Measurements from ENCODE around the gene GMIP. TPM values are rescaled to one million over a fixed set of nuclear protein-coding genes. Genes with fewer than 3 reads are reported as not detected.

The GMIP gene
- polyA plus RNA-seq, 3 donors = 41.4 to 91.4 (median 75.1) TPM

DNA sequence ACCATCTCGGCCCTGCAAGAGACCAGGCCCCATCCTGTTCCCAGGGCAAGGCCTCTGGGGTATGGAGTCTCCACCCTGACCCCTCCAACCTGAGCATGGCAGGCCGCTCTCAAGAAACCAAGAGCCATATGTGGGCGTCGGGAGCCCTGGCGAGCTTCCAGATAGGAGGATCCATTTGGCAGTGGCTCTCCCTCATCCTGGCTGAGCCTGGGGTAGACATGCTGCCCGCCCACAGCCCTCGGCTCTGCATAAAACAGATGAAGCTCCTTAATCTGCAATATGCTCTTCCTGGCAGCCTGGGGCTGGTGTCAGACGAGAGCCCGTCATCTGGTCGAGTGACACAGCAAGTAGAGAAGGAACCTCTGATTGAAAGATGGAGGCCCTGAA, 13.9 kb upstream of the GMIP start:
- Histone ChIP-seq H3K9ac (ENCODE audit: insufficient read depth, low read length, poor library complexity, severe bottlenecking) (no peak overlapping the region), H3K27me3 (ENCODE audit: control insufficient read depth in 2 of 2, insufficient read depth in 2 of 2, low read length in 2 of 2) (no peaks in the 10 kb centered on the region), H3K4me1 (ENCODE audit: control insufficient read depth in 1 of 2, insufficient read depth in 2 of 2, low read length in 2 of 2) (peaks cover 14 to 15% of the 10 kb centered on the region in 2 donors), H2AFZ (ENCODE audit: insufficient read depth, low read depth, low read length, poor library complexity, severe bottlenecking) (no peak overlapping the region), H3K4me2 (replicated peaks; ENCODE audit: extremely low read depth, low read length, poor library complexity, severe bottlenecking) (no peak overlapping the region), H4K20me1 (ENCODE audit: insufficient read depth, low read length) (peaks cover 12% of the 10 kb centered on the region), H3K36me3 (replicated peaks in 1 of 2; ENCODE audit: control insufficient read depth in 1 of 2, insufficient read depth in 2 of 2, low read length in 2 of 2) (peaks cover 75 to 77% of the 10 kb centered on the region in 2 donors), H3K4me3 (replicated peaks in 1 of 3; ENCODE audit: low read depth in 2 of 3, low read length in 3 of 3) (no peak overlapping the region), H3K9me3 (replicated peaks in 1 of 2; ENCODE audit: control insufficient read depth in 1 of 2, insufficient read depth in 1 of 2, low read length in 2 of 2) (no peaks in the 10 kb centered on the region), H3K27ac (ENCODE audit: low read depth in 1 of 2, low read length in 2 of 2) (no peak overlapping the region), H3K79me2 (ENCODE audit: insufficient read depth, low read length) (peaks cover 39% of the 10 kb centered on the region)
- no peak for DNase-seq
- H3K4me3 Mint-ChIP-seq = no peak overlapping the region
- peaks cover 0 to 10% (median 2%) of the 10 kb centered on the region in 3 donors for H3K27me3 Mint-ChIP-seq (ENCODE audit: low read depth in 3 of 3)
- TF ChIP-seq, protein P1, sequence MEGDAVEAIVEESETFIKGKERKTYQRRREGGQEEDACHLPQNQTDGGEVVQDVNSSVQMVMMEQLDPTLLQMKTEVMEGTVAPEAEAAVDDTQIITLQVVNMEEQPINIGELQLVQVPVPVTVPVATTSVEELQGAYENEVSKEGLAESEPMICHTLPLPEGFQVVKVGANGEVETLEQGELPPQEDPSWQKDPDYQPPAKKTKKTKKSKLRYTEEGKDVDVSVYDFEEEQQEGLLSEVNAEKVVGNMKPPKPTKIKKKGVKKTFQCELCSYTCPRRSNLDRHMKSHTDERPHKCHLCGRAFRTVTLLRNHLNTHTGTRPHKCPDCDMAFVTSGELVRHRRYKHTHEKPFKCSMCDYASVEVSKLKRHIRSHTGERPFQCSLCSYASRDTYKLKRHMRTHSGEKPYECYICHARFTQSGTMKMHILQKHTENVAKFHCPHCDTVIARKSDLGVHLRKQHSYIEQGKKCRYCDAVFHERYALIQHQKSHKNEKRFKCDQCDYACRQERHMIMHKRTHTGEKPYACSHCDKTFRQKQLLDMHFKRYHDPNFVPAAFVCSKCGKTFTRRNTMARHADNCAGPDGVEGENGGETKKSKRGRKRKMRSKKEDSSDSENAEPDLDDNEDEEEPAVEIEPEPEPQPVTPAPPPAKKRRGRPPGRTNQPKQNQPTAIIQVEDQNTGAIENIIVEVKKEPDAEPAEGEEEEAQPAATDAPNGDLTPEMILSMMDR (IDR thresholded peaks at IDR 0.05) = no peak
- peaks cover 69 to 84% of the 10 kb centered on the region in 2 donors for H3K36me3 Mint-ChIP-seq
- no peaks in the 10 kb centered on the region for H3K9me3 Mint-ChIP-seq
- peaks cover 15% of the 10 kb centered on the region for H3K4me1 Mint-ChIP-seq
- intact Hi-C loops (cut with micrococcal nuclease) = no loop called here
- WGBS (ENCODE audit: insufficient coverage) = 94% methylated on average over 10 of the region's 10 CpGs
- no peak overlapping the region for H3K27ac Mint-ChIP-seq

DNA sequence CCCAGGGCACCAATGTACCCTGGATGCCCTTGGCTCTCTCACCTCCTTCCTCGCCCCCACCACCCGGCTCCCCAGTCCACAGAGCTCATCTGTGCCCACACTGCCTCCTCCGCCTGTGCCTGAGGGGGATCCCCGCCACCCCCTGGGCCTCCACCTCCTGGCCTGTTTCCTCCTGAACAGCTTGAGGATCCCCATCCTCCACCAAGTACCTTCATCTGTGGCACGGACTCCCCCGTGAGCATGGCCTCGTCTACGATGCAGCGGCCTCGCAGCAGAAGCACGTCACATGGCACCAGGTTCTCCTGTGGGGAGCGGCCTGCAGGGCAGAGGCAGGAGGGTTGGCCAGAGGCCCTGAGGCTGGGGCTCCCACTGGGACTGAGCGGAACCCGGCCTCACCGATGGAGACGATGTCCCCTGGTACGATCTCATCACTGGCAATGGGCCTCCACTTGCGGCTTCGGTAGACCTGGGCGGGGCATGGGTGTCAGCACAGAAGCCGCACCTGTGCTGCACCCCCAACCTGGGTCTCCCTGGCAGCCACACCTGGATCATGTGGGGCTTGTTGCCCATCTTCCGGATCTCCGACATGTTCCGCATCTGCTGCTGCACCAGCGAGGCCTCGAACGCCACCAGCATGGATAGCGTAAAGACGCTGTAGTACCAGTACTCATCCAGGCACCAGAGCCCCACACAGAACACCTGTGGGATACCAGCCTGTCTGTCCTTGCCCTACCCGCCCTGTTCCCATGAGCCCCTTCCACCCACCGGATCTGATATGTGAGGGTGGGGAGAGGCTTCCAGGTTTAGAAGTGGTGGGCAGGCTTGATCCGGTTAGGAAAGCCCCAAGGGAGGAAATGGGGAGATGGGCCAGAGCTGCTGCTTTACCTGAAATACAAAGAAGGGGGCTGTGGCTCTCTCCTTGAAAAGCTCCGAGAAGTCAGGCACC, 13.3 kb upstream of the GMIP start:
- H3K4me3 Mint-ChIP-seq = no peak overlapping the region
- DNase-seq = peak in 1 of 3 donors; percentile 3
- H3K4me1 Mint-ChIP-seq = peaks cover 8% of the 10 kb centered on the region

More for the DNA sequence above, 13.3 kb upstream of the GMIP start:
- peaks cover 75 to 90% of the 10 kb centered on the region in 2 donors for H3K36me3 Mint-ChIP-seq
- H3K9me3 Mint-ChIP-seq = no peaks in the 10 kb centered on the region
- H3K4me1 ChIP-seq (ENCODE audit: control insufficient read depth in 1 of 2, insufficient read depth in 2 of 2, low read length in 2 of 2) = peaks cover 8% of the 10 kb centered on the region in 2 donors
- intact Hi-C loops (cut with micrococcal nuclease) = no loop called here
- H3K9ac ChIP-seq (ENCODE audit: insufficient read depth, low read length, poor library complexity, severe bottlenecking) = no peak overlapping the region
- H3K9me3 ChIP-seq (replicated peaks in 1 of 2; ENCODE audit: control insufficient read depth in 1 of 2, insufficient read depth in 1 of 2, low read length in 2 of 2) = no peaks in the 10 kb centered on the region
- H3K27ac ChIP-seq (ENCODE audit: low read depth in 1 of 2, low read length in 2 of 2) = no peak overlapping the region
- peaks cover 12% of the 10 kb centered on the region for H4K20me1 ChIP-seq (ENCODE audit: insufficient read depth, low read length)
- H3K79me2 ChIP-seq (ENCODE audit: insufficient read depth, low read length) = peaks cover 34% of the 10 kb centered on the region
- TF ChIP-seq, protein P1 (IDR thresholded peaks at IDR 0.05) = no peak
- H3K27ac Mint-ChIP-seq = peak overlapping the region in 3 of 7 donors; percentile 22 to 46 (median 41)
- no peak overlapping the region for H3K4me3 ChIP-seq (replicated peaks in 1 of 3; ENCODE audit: low read depth in 2 of 3, low read length in 3 of 3)
- peaks cover 82 to 84% of the 10 kb centered on the region in 2 donors for H3K36me3 ChIP-seq (replicated peaks in 1 of 2; ENCODE audit: control insufficient read depth in 1 of 2, insufficient read depth in 2 of 2, low read length in 2 of 2)
- 98% methylated on average over 27 of the region's 33 CpGs for WGBS (ENCODE audit: insufficient coverage)
- H2AFZ ChIP-seq (ENCODE audit: insufficient read depth, low read depth, low read length, poor library complexity, severe bottlenecking) = no peak overlapping the region
- peaks cover 0 to 10% (median 2%) of the 10 kb centered on the region in 3 donors for H3K27me3 Mint-ChIP-seq (ENCODE audit: low read depth in 3 of 3)
- H3K27me3 ChIP-seq (ENCODE audit: control insufficient read depth in 2 of 2, insufficient read depth in 2 of 2, low read length in 2 of 2) = no peaks in the 10 kb centered on the region
- no peak overlapping the region for H3K4me2 ChIP-seq (replicated peaks; ENCODE audit: extremely low read depth, low read length, poor library complexity, severe bottlenecking)
